ENCODE results near the gene MEDAG. TPM values are rescaled to one million over a fixed set of nuclear protein-coding genes. Genes with fewer than 3 reads are reported as not detected.

The MEDAG gene
- total and polyA plus RNA-seq, 10 donors, result 0.16 to 2.7 (median 0.46) TPM; not detected in 3

DNA sequence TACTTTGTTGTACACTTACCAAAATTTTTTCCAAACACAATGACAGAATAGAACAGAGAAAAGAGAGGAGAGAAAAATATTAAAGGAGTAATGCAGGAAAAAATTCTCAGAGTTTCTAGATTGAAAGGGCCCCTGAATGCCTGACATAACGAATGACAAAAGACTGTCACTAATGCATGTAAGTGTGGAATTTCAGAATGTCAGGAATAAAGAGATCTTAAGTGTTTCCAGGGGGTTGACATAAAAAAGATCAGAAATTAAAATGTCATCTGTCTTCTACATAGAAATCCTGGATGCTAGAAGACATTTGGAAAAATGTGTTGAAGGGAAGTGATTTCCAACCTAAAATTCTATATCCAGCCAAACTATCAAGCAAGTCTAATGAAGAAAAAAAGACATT lies 53.6 kb downstream of the MEDAG start:
- Histone ChIP-seq H3K4me3 (no peak overlapping the region), H3K36me3 (no peaks in the 10 kb centered on the region), H3K27me3 (replicated peaks in 1 of 7) (peaks cover 0 to 24% (median 0%) of the 10 kb centered on the region in 7 donors), H3K27ac (no peak overlapping the region), H3K9me3 (peaks cover 0 to 22% (median 13%) of the 10 kb centered on the region in 8 donors), H3K4me1 (no peaks in the 10 kb centered on the region)
- intact Hi-C loops (cut with DNase I; ENCODE audit: low total_unique reads), result no loop called here
- TF ChIP-seq POLR2A (IDR thresholded peaks at IDR 0.05) (no peak), POLR2AphosphoS5 (IDR thresholded peaks at IDR 0.05) (no peak)
- TF ChIP-seq, protein P1, sequence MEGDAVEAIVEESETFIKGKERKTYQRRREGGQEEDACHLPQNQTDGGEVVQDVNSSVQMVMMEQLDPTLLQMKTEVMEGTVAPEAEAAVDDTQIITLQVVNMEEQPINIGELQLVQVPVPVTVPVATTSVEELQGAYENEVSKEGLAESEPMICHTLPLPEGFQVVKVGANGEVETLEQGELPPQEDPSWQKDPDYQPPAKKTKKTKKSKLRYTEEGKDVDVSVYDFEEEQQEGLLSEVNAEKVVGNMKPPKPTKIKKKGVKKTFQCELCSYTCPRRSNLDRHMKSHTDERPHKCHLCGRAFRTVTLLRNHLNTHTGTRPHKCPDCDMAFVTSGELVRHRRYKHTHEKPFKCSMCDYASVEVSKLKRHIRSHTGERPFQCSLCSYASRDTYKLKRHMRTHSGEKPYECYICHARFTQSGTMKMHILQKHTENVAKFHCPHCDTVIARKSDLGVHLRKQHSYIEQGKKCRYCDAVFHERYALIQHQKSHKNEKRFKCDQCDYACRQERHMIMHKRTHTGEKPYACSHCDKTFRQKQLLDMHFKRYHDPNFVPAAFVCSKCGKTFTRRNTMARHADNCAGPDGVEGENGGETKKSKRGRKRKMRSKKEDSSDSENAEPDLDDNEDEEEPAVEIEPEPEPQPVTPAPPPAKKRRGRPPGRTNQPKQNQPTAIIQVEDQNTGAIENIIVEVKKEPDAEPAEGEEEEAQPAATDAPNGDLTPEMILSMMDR (IDR thresholded peaks at IDR 0.05 in 8 of 11, conservative IDR thresholded peaks at IDR 0.05 in 3 of 11), result no peak
- 59 to 81% (median 73%) methylated on average over 1 of the region's 1 CpG for WGBS, 5 donors
- DNase-seq, result no peak

DNA sequence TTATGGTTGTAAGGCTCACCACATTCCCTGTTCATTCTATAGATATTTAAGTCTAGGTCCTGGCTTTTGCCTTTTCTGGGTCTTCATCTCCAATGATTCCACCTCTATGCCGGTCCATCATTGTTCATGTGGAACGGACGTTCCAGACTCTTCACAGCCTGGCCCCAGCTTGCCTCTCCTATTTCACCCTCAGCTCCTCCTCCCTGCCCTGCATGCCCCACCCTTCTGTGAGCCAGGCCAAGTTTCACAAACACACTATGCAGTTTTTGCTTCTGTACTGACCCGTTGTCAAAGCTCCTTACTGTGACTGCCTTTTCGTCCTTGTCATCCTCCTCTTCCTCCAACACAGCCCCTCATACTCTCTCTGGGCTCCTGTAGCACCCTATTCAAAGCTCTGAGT lies 57.7 kb downstream of the MEDAG start:
- Histone ChIP-seq H3K4me3 (no peak overlapping the region), H3K36me3 (no peaks in the 10 kb centered on the region), H3K4me1 (no peaks in the 10 kb centered on the region), H3K27ac (no peak overlapping the region), H3K9me3 (peaks cover 0 to 18% (median 13%) of the 10 kb centered on the region in 8 donors), H3K27me3 (replicated peaks in 1 of 7) (peaks cover 0 to 45% (median 4%) of the 10 kb centered on the region in 7 donors)
- no peak for TF ChIP-seq POLR2A (IDR thresholded peaks at IDR 0.05)
- TF ChIP-seq, protein P1 (IDR thresholded peaks at IDR 0.05 in 8 of 11, conservative IDR thresholded peaks at IDR 0.05 in 3 of 11), result no peak
- TF ChIP-seq POLR2AphosphoS5 (IDR thresholded peaks at IDR 0.05), result no peak
- DNase-seq, result no peak
- intact Hi-C loops (cut with DNase I; ENCODE audit: low total_unique reads), result no loop called here
- WGBS, 5 donors, result 56 to 77% (median 61%) methylated on average over 5 of the region's 5 CpGs

DNA sequence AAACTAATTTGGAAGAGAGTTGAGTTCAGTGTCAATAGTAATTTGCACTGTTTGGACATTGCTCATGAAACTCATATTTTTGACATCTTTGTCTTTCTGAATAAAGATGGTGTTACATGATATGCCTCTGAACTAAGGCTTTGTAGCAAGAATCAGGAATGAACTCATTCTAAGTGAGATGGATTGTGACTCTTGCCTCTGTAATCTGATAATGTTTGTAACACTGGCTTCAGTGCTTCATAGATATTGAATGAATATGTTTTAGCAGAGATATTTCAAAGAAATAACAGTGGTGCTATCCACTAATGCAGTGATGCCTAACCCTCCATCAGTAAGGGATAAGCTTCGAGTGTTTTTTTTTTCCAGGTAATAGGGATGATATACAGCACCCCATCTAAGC lies 59.3 kb downstream of the MEDAG start:
- no peaks in the 10 kb centered on the region for H3K4me1 ChIP-seq
- WGBS, 5 donors, result 82 to 95% (median 91%) methylated on average over 1 of the region's 1 CpG
- H3K4me3 ChIP-seq, result no peak overlapping the region
- no peak for DNase-seq
- no peaks in the 10 kb centered on the region for H3K36me3 ChIP-seq
- H3K27ac ChIP-seq, result no peak overlapping the region
- TF ChIP-seq POLR2AphosphoS5 (IDR thresholded peaks at IDR 0.05) (no peak), POLR2A (IDR thresholded peaks at IDR 0.05) (no peak)
- TF ChIP-seq, protein P1 (IDR thresholded peaks at IDR 0.05 in 8 of 11, conservative IDR thresholded peaks at IDR 0.05 in 3 of 11), result no peak
- peaks cover 0 to 48% (median 4%) of the 10 kb centered on the region in 7 donors for H3K27me3 ChIP-seq (replicated peaks in 1 of 7)
- intact Hi-C loops (cut with DNase I; ENCODE audit: low total_unique reads), result no loop called here
- H3K9me3 ChIP-seq, result peaks cover 0 to 5% (median 1%) of the 10 kb centered on the region in 8 donors

DNA sequence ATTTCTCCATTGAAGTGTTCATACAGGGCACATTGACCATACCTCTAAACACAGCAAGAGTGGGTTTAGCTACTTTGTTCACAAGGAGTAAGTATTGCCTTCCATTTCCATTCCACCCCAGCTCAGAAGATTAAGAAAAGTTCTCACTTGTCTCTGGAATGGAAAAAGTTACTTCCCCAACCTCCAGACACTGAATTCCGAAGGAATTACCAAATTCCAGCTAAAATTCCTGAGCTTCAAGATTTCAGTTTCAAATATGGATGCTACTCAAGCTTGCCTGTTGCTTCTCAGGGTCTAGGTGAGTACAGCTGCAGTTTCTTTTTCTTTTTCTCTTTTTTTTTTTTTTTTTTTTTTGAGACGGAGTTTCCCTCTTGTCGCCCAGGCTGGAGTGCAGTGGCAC lies 60.0 kb downstream of the MEDAG start:
- peaks cover 0 to 55% (median 4%) of the 10 kb centered on the region in 7 donors for H3K27me3 ChIP-seq (replicated peaks in 1 of 7)
- H3K36me3 ChIP-seq, result no peaks in the 10 kb centered on the region
- WGBS, 5 donors, result 75 to 87% (median 84%) methylated on average over 3 of the region's 3 CpGs
- TF ChIP-seq POLR2AphosphoS5 (IDR thresholded peaks at IDR 0.05), result no peak
- no peak for TF ChIP-seq POLR2A (IDR thresholded peaks at IDR 0.05)
- TF ChIP-seq, protein P1 (IDR thresholded peaks at IDR 0.05 in 8 of 11, conservative IDR thresholded peaks at IDR 0.05 in 3 of 11), result no peak
- no peak overlapping the region for H3K27ac ChIP-seq
- no peaks in the 10 kb centered on the region for H3K4me1 ChIP-seq
- DNase-seq, result no peak
- no peaks in the 10 kb centered on the region for H3K9me3 ChIP-seq
- H3K4me3 ChIP-seq, result no peak overlapping the region
- intact Hi-C loops (cut with DNase I; ENCODE audit: low total_unique reads), result no loop called here
